Loucy (cell line): ENCODE results near the gene FBXO41.

ENCODE experiments used
- H2AFZ ChIP-seq: fragments of 200-600 bp; sonication (generic); 2 replicates; pipeline ENCODE4 v1.6.0; 2016; ENCODE audit warnings: antibody characterized with exemption, mild to moderate bottlenecking, low read length, moderate library complexity
- H3F3A ChIP-seq: fragments of 200-600 bp; 2 replicates; pipeline ENCODE4 v1.6.0; 2016; ENCODE audit warnings: antibody characterized with exemption, low read depth, mild to moderate bottlenecking
- H3K27me3 ChIP-seq: fragments of 200-600 bp; sonication (generic); 2 replicates; pipeline ENCODE4 v1.6.1; 2014; ENCODE audit warnings: low read length, mild to moderate bottlenecking; ENCODE audit not compliant: insufficient read depth, poor library complexity, severe bottlenecking
- H3K36me3 ChIP-seq: fragments of 200-600 bp; sonication (generic); 2 replicates; pipeline ENCODE4 v1.6.1; 2016; ENCODE audit warnings: low read length; ENCODE audit not compliant: insufficient read depth
- H3K4me1 ChIP-seq: fragments of 200-600 bp; sonication (generic); 2 replicates; pipeline ENCODE4 v1.5.1; 2014; ENCODE audit warnings: low read length, mild to moderate bottlenecking; ENCODE audit not compliant: insufficient read depth, poor library complexity, severe bottlenecking
- H3K4me2 ChIP-seq: fragments of 200-600 bp; sonication (generic); 2 replicates; pipeline ENCODE4 v1.6.0; 2014; ENCODE audit warnings: antibody characterized with exemption, low read length, low read depth, mild to moderate bottlenecking; ENCODE audit not compliant: poor library complexity, severe bottlenecking
- H3K4me3 ChIP-seq: fragments of 200-600 bp; sonication (generic); 2 replicates; pipeline ENCODE4 v1.5.1; 2014; ENCODE audit warnings: low read length, mild to moderate bottlenecking, mixed read lengths; ENCODE audit not compliant: poor library complexity, severe bottlenecking
- H3K79me2 ChIP-seq: fragments of 200-600 bp; sonication (generic); 2 replicates; pipeline ENCODE4 v1.6.1; 2014; ENCODE audit warnings: low read length; ENCODE audit not compliant: insufficient read depth
- H3K9ac ChIP-seq: fragments of 200-600 bp; sonication (generic); 2 replicates; pipeline ENCODE4 v1.6.0; 2014; ENCODE audit warnings: mild to moderate bottlenecking, low read depth, low read length, moderate library complexity; ENCODE audit not compliant: poor library complexity, severe bottlenecking
- H3K9me2 ChIP-seq: fragments of 200-600 bp; sonication (generic); replicated peaks from 2 replicates; pipeline ENCODE4 v1.6.1; 2016; ENCODE audit warnings: low read depth, low read length, mixed read lengths
- H3K9me3 ChIP-seq: fragments of 200-600 bp; sonication (generic); 2 replicates; pipeline ENCODE4 v1.6.1; 2014; ENCODE audit warnings: mild to moderate bottlenecking, antibody characterized with exemption, low read length, low read depth; ENCODE audit not compliant: insufficient read depth
- H4K20me1 ChIP-seq: fragments of 200-600 bp; sonication (generic); 2 replicates; pipeline ENCODE4 v1.6.0; 2014; ENCODE audit warnings: antibody characterized with exemption, low read length, mild to moderate bottlenecking; ENCODE audit not compliant: insufficient read depth, poor library complexity, severe bottlenecking
- CTCF ChIP-seq: fragments of 200-600 bp; sonication (generic); conservative IDR thresholded peaks from 2 replicates; pipeline ENCODE4 v1.5.1; 2014; ENCODE audit warnings: mild to moderate bottlenecking, antibody characterized with exemption, low read length
- EZH2phosphoT487 ChIP-seq: fragments of 200-600 bp; IDR thresholded peaks from 2 replicates; pipeline ENCODE4 v1.6.1; 2018; ENCODE audit warnings: antibody characterized with exemption, mild to moderate bottlenecking, moderate library complexity, borderline replicate concordance

Gene FBXO41

GRCh38 chr2:73266061-73266901, 18.0 kb downstream of the FBXO41 start:
- H3K4me1 ChIP-seq, result no peaks in the 10 kb centered on the region
- no peaks in the 10 kb centered on the region for H3K9me3 ChIP-seq
- no peak overlapping the region for H3K4me3 ChIP-seq
- TF ChIP-seq CTCF (no peak), EZH2phosphoT487 (no peak)
- H2AFZ ChIP-seq, result no peak overlapping the region
- peaks cover 35% of the 10 kb centered on the region; the same call in 1 of the 2 replicates for H3K36me3 ChIP-seq
- H3K4me2 ChIP-seq, result no peak overlapping the region
- H4K20me1 ChIP-seq, result no peaks in the 10 kb centered on the region
- no peaks in the 10 kb centered on the region for H3F3A ChIP-seq
- no peaks in the 10 kb centered on the region for H3K9me2 ChIP-seq
- H3K79me2 ChIP-seq, result no peaks in the 10 kb centered on the region
- H3K9ac ChIP-seq, result no peak overlapping the region
- no peaks in the 10 kb centered on the region for H3K27me3 ChIP-seq

- Histone ChIP-seq H3K9me3 (no peaks in the 10 kb centered on the region), H3K27me3 (no peaks in the 10 kb centered on the region), H3K79me2 (no peaks in the 10 kb centered on the region), H3K9ac (no peak overlapping the region), H3K4me3 (no peak overlapping the region), H3K9me2 (no peaks in the 10 kb centered on the region), H2AFZ (no peak overlapping the region), H3K4me2 (no peak overlapping the region), H3F3A (no peaks in the 10 kb centered on the region), H3K36me3 (peaks cover 39% of the 10 kb centered on the region; the same call in 1 of the 2 replicates), H4K20me1 (no peaks in the 10 kb centered on the region), H3K4me1 (no peaks in the 10 kb centered on the region)
- TF ChIP-seq EZH2phosphoT487 (no peak), CTCF (no peak)
These were observed 18.8 kb downstream of the FBXO41 start for GRCh38 chr2:73265298-73266060.

GRCh38 chr2:73264783-73265182, 19.5 kb downstream of the FBXO41 start:
- Histone ChIP-seq H3F3A (no peaks in the 10 kb centered on the region), H2AFZ (no peak overlapping the region), H4K20me1 (no peaks in the 10 kb centered on the region), H3K79me2 (no peaks in the 10 kb centered on the region), H3K4me3 (no peak overlapping the region), H3K4me2 (no peak overlapping the region), H3K27me3 (no peaks in the 10 kb centered on the region), H3K36me3 (peaks cover 46% of the 10 kb centered on the region; the same call in 1 of the 2 replicates), H3K9me3 (no peaks in the 10 kb centered on the region), H3K9me2 (no peaks in the 10 kb centered on the region), H3K9ac (no peak overlapping the region), H3K4me1 (no peaks in the 10 kb centered on the region)
- TF ChIP-seq CTCF (no peak), EZH2phosphoT487 (no peak)
